ENCODE data around the gene OMP. TPM values are rescaled to one million over a fixed set of nuclear protein-coding genes. Genes with fewer than 3 reads are reported as not detected.

Gene OMP
- polyA plus RNA-seq, 4 donors, result 1.5 to 2.7 (median 2.4) TPM; not detected in 1

GRCh38 chr11:77111277-77111676, 8.6 kb downstream of the OMP start:
- peak in 1 of 2 donors; percentile 61 for DNase-seq
- Histone ChIP-seq H3K36me3 (ENCODE audit: control insufficient read depth in 3 of 3, insufficient read depth in 2 of 3, low read depth in 1 of 3, low read length in 3 of 3) (peaks cover 0 to 57% (median 0%) of the 10 kb centered on the region in 3 donors), H3K4me3 (ENCODE audit: low read depth in 1 of 3, low read length in 3 of 3) (no peak overlapping the region), H3K9me3 (ENCODE audit: control insufficient read depth in 2 of 2, insufficient read depth in 1 of 2, low read depth in 1 of 2, low read length in 1 of 2) (no peaks in the 10 kb centered on the region), H3K27ac (ENCODE audit: low read depth in 1 of 3, low read length in 2 of 3) (peak overlapping the region in 1 of 3 donors; percentile 37), H3K27me3 (ENCODE audit: control insufficient read depth in 3 of 3, insufficient read depth in 3 of 3, low read length in 3 of 3) (no peaks in the 10 kb centered on the region), H3K4me1 (ENCODE audit: control insufficient read depth in 3 of 3, insufficient read depth in 2 of 3, low read depth in 1 of 3, low read length in 2 of 3) (peaks cover 7 to 28% (median 17%) of the 10 kb centered on the region in 3 donors)
- 45 to 63% (median 47%) methylated on average over 3 of the region's 3 CpGs for WGBS, 3 donors
- FAIRE-seq, result no peak

- no peaks in the 10 kb centered on the region for H3K27me3 ChIP-seq (ENCODE audit: control insufficient read depth in 3 of 3, insufficient read depth in 3 of 3, low read length in 3 of 3)
- H3K36me3 ChIP-seq (ENCODE audit: control insufficient read depth in 3 of 3, insufficient read depth in 2 of 3, low read depth in 1 of 3, low read length in 3 of 3), result peaks cover 0 to 58% (median 0%) of the 10 kb centered on the region in 3 donors
- FAIRE-seq (no peak), DNase-seq (no peak)
- H3K9me3 ChIP-seq (ENCODE audit: control insufficient read depth in 2 of 2, insufficient read depth in 1 of 2, low read depth in 1 of 2, low read length in 1 of 2), result no peaks in the 10 kb centered on the region
- no peak overlapping the region for H3K4me3 ChIP-seq (ENCODE audit: low read depth in 1 of 3, low read length in 3 of 3)
- peaks cover 7 to 25% (median 16%) of the 10 kb centered on the region in 3 donors for H3K4me1 ChIP-seq (ENCODE audit: control insufficient read depth in 3 of 3, insufficient read depth in 2 of 3, low read depth in 1 of 3, low read length in 2 of 3)
- peak overlapping the region in 1 of 3 donors; percentile 8 for H3K27ac ChIP-seq (ENCODE audit: low read depth in 1 of 3, low read length in 2 of 3)
- 93 to 97% (median 96%) methylated on average over 6 of the region's 6 CpGs for WGBS, 3 donors
These were observed 9.3 kb downstream of the OMP start for GRCh38 chr11:77111946-77112345.

GRCh38 chr11:77112641-77113381, 10.2 kb downstream of the OMP start:
- H3K27ac ChIP-seq (ENCODE audit: low read depth in 1 of 3, low read length in 2 of 3), result peak overlapping the region in 1 of 3 donors; percentile 27
- H3K9me3 ChIP-seq (ENCODE audit: control insufficient read depth in 2 of 2, insufficient read depth in 1 of 2, low read depth in 1 of 2, low read length in 1 of 2), result no peaks in the 10 kb centered on the region
- FAIRE-seq (no peak), DNase-seq (no peak)
- H3K27me3 ChIP-seq (ENCODE audit: control insufficient read depth in 3 of 3, insufficient read depth in 3 of 3, low read length in 3 of 3), result no peaks in the 10 kb centered on the region
- peaks cover 4 to 18% (median 13%) of the 10 kb centered on the region in 3 donors for H3K4me1 ChIP-seq (ENCODE audit: control insufficient read depth in 3 of 3, insufficient read depth in 2 of 3, low read depth in 1 of 3, low read length in 2 of 3)
- H3K4me3 ChIP-seq (ENCODE audit: low read depth in 1 of 3, low read length in 3 of 3), result no peak overlapping the region
- WGBS, 3 donors, result 83 to 91% (median 91%) methylated on average over 20 of the region's 20 CpGs
- peaks cover 0 to 61% (median 0%) of the 10 kb centered on the region in 3 donors for H3K36me3 ChIP-seq (ENCODE audit: control insufficient read depth in 3 of 3, insufficient read depth in 2 of 3, low read depth in 1 of 3, low read length in 3 of 3)

GRCh38 chr11:77113382-77114088, 10.9 kb downstream of the OMP start:
- no peak overlapping the region for H3K4me3 ChIP-seq (ENCODE audit: low read depth in 1 of 3, low read length in 3 of 3)
- no peaks in the 10 kb centered on the region for H3K9me3 ChIP-seq (ENCODE audit: control insufficient read depth in 2 of 2, insufficient read depth in 1 of 2, low read depth in 1 of 2, low read length in 1 of 2)
- H3K4me1 ChIP-seq (ENCODE audit: control insufficient read depth in 3 of 3, insufficient read depth in 2 of 3, low read depth in 1 of 3, low read length in 2 of 3), result peaks cover 4 to 18% (median 7%) of the 10 kb centered on the region in 3 donors
- WGBS, 3 donors, result 38 to 61% (median 48%) methylated on average over 8 of the region's 8 CpGs
- peak overlapping the region in 1 of 3 donors; percentile 27 for H3K27ac ChIP-seq (ENCODE audit: low read depth in 1 of 3, low read length in 2 of 3)
- FAIRE-seq (no peak), DNase-seq (peak; percentile 51 to 69)
- H3K36me3 ChIP-seq (ENCODE audit: control insufficient read depth in 3 of 3, insufficient read depth in 2 of 3, low read depth in 1 of 3, low read length in 3 of 3), result peaks cover 0 to 68% (median 3%) of the 10 kb centered on the region in 3 donors
- no peaks in the 10 kb centered on the region for H3K27me3 ChIP-seq (ENCODE audit: control insufficient read depth in 3 of 3, insufficient read depth in 3 of 3, low read length in 3 of 3)

GRCh38 chr11:77114089-77114463, 11.4 kb downstream of the OMP start:
- H3K27me3 ChIP-seq (ENCODE audit: control insufficient read depth in 3 of 3, insufficient read depth in 3 of 3, low read length in 3 of 3), result no peaks in the 10 kb centered on the region
- DNase-seq (no peak), FAIRE-seq (no peak)
- no peak overlapping the region for H3K4me3 ChIP-seq (ENCODE audit: low read depth in 1 of 3, low read length in 3 of 3)
- H3K4me1 ChIP-seq (ENCODE audit: control insufficient read depth in 3 of 3, insufficient read depth in 2 of 3, low read depth in 1 of 3, low read length in 2 of 3), result peaks cover 4 to 18% (median 7%) of the 10 kb centered on the region in 3 donors
- H3K27ac ChIP-seq (ENCODE audit: low read depth in 1 of 3, low read length in 2 of 3), result no peak overlapping the region
- H3K9me3 ChIP-seq (ENCODE audit: control insufficient read depth in 2 of 2, insufficient read depth in 1 of 2, low read depth in 1 of 2, low read length in 1 of 2), result no peaks in the 10 kb centered on the region
- WGBS, 3 donors, result 93 to 96% (median 96%) methylated on average over 13 of the region's 13 CpGs
- H3K36me3 ChIP-seq (ENCODE audit: control insufficient read depth in 3 of 3, insufficient read depth in 2 of 3, low read depth in 1 of 3, low read length in 3 of 3), result peaks cover 0 to 73% (median 3%) of the 10 kb centered on the region in 3 donors

GRCh38 chr11:77115181-77115611, 12.6 kb downstream of the OMP start:
- H3K9me3 ChIP-seq (ENCODE audit: control insufficient read depth in 2 of 2, insufficient read depth in 1 of 2, low read depth in 1 of 2, low read length in 1 of 2), result no peaks in the 10 kb centered on the region
- DNase-seq (no peak), FAIRE-seq (no peak)
- H3K27me3 ChIP-seq (ENCODE audit: control insufficient read depth in 3 of 3, insufficient read depth in 3 of 3, low read length in 3 of 3), result no peaks in the 10 kb centered on the region
- peaks cover 4 to 13% (median 7%) of the 10 kb centered on the region in 3 donors for H3K4me1 ChIP-seq (ENCODE audit: control insufficient read depth in 3 of 3, insufficient read depth in 2 of 3, low read depth in 1 of 3, low read length in 2 of 3)
- H3K27ac ChIP-seq (ENCODE audit: low read depth in 1 of 3, low read length in 2 of 3), result no peak overlapping the region
- peaks cover 0 to 85% (median 8%) of the 10 kb centered on the region in 3 donors for H3K36me3 ChIP-seq (ENCODE audit: control insufficient read depth in 3 of 3, insufficient read depth in 2 of 3, low read depth in 1 of 3, low read length in 3 of 3)
- H3K4me3 ChIP-seq (ENCODE audit: low read depth in 1 of 3, low read length in 3 of 3), result no peak overlapping the region
- 95 to 97% (median 96%) methylated on average over 16 of the region's 16 CpGs for WGBS, 3 donors

GRCh38 chr11:77115956-77116355, 13.3 kb downstream of the OMP start:
- Histone ChIP-seq H3K4me3 (ENCODE audit: low read depth in 1 of 3, low read length in 3 of 3) (no peak overlapping the region), H3K36me3 (ENCODE audit: control insufficient read depth in 3 of 3, insufficient read depth in 2 of 3, low read depth in 1 of 3, low read length in 3 of 3) (peaks cover 0 to 89% (median 14%) of the 10 kb centered on the region in 3 donors), H3K27me3 (ENCODE audit: control insufficient read depth in 3 of 3, insufficient read depth in 3 of 3, low read length in 3 of 3) (no peaks in the 10 kb centered on the region), H3K4me1 (ENCODE audit: control insufficient read depth in 3 of 3, insufficient read depth in 2 of 3, low read depth in 1 of 3, low read length in 2 of 3) (peaks cover under 1 to 7% (median 6%) of the 10 kb centered on the region in 3 donors), H3K9me3 (ENCODE audit: control insufficient read depth in 2 of 2, insufficient read depth in 1 of 2, low read depth in 1 of 2, low read length in 1 of 2) (no peaks in the 10 kb centered on the region), H3K27ac (ENCODE audit: low read depth in 1 of 3, low read length in 2 of 3) (no peak overlapping the region)
- 80 to 96% (median 92%) methylated on average over 11 to 15 of the region's 15 CpGs for WGBS, 3 donors
- FAIRE-seq, result no peak
- DNase-seq, result no peak

GRCh38 chr11:77117492-77117891, 14.9 kb downstream of the OMP start:
- H3K9me3 ChIP-seq (ENCODE audit: control insufficient read depth in 2 of 2, insufficient read depth in 1 of 2, low read depth in 1 of 2, low read length in 1 of 2), result no peaks in the 10 kb centered on the region
- peaks cover 0 to 7% (median 2%) of the 10 kb centered on the region in 3 donors for H3K4me1 ChIP-seq (ENCODE audit: control insufficient read depth in 3 of 3, insufficient read depth in 2 of 3, low read depth in 1 of 3, low read length in 2 of 3)
- no peak overlapping the region for H3K27ac ChIP-seq (ENCODE audit: low read depth in 1 of 3, low read length in 2 of 3)
- 81 to 86% (median 86%) methylated on average over 7 of the region's 7 CpGs for WGBS, 3 donors
- no peak overlapping the region for H3K4me3 ChIP-seq (ENCODE audit: low read depth in 1 of 3, low read length in 3 of 3)
- H3K36me3 ChIP-seq (ENCODE audit: control insufficient read depth in 3 of 3, insufficient read depth in 2 of 3, low read depth in 1 of 3, low read length in 3 of 3), result peaks cover 2 to 95% (median 19%) of the 10 kb centered on the region in 3 donors
- FAIRE-seq (no peak), DNase-seq (no peak)
- no peaks in the 10 kb centered on the region for H3K27me3 ChIP-seq (ENCODE audit: control insufficient read depth in 3 of 3, insufficient read depth in 3 of 3, low read length in 3 of 3)

All from small intestine (tissue), 7 donors.